HCT116 (cell line): ENCODE measurements around the gene PAMR1. TPM values are rescaled to one million over a fixed set of nuclear protein-coding genes. Genes with fewer than 3 reads are reported as not detected.

Source experiments
- ATAC-seq: fragments of 200-7000 bp; cut with Tn5 transposase; 2 replicates; pipeline ENCODE4 v1.9.1; 2020; ENCODE audit warnings: mild to moderate bottlenecking, moderate library complexity
- BruUV-seq: library from RNA; stranded (reverse); fragments of 400-500 nt; replicated peaks from 2 replicates; lab custom pipeline; 2021; lab: Mats Ljungman, UMichigan
- CTCF ChIA-PET: fragments of 300-600 bp; sonication (Branson Sonifier 250); formaldehyde crosslinking; loops from one replicate; lab custom pipeline; 2021; ENCODE audit warnings: antibody characterized with exemption; lab: Charles Lee
- POLR2A ChIA-PET: fragments of 300-600, 350-600 bp; sonication (Branson Sonifier 250); formaldehyde crosslinking; loops from one replicate; lab custom pipeline; 2021; ENCODE audit warnings: antibody characterized with exemption; lab: Charles Lee
- RAD21 ChIA-PET, 2 experiments: fragments of 300-600 bp; sonication (Branson Sonifier 250); formaldehyde crosslinking; loops; one replicate each; lab custom pipeline; 2023; ENCODE audit warnings: low total read pairs in 2 of 2; ENCODE audit not compliant: uncharacterized antibody in 2 of 2, unreplicated experiment in 2 of 2, low non-redundant PET in 1 of 2; lab: Charles Lee
- DNase-seq: peaks from one replicate; pipeline ENCODE4 v3.0.0-alpha.2; 2010; ENCODE audit warnings: low read depth, low spot score
- H2AFZ ChIP-seq: fragments of 200-600 bp; shearing (Covaris generic), sonication (generic); 2 replicates; pipeline ENCODE4 v1.6.1; 2017; ENCODE audit warnings: low read depth, mixed run types, mixed read lengths, antibody characterized with exemption, low read length; ENCODE audit not compliant: poor library complexity, severe bottlenecking
- H3K27ac ChIP-seq: 2 replicates; pipeline ENCODE4 v1.5.1; 2012; ENCODE audit warnings: low read depth, low read length
- H3K27me3 ChIP-seq: fragments of 200-600 bp; sonication (generic); 2 replicates; pipeline ENCODE4 v1.6.1; 2016; ENCODE audit warnings: mixed run types, low read length, mixed read lengths; ENCODE audit not compliant: insufficient read depth
- H3K36me3 ChIP-seq, 2 experiments: fragments of 200-500 bp in 1 of 2; fragments of 200-600 bp in 1 of 2; sonication (Bioruptor generic) in 1 of 2; sonication (generic) in 1 of 2; 2 replicates each; pipeline versions ENCODE4 v1.5.1 to v1.6.1; 2014 to 2016; ENCODE audit warnings: low read length in 2 of 2, inconsistent platforms in 1 of 2, mixed read lengths in 1 of 2, mixed run types in 1 of 2; ENCODE audit not compliant: insufficient read depth in 2 of 2, control insufficient read depth in 1 of 2
- H3K4me1 ChIP-seq, 2 experiments: fragments of 200-600 bp in 1 of 2; sonication (generic) in 1 of 2; 2 replicates each; pipeline versions ENCODE4 v1.5.1 to v1.6.1; 2012 to 2017; ENCODE audit warnings: low read length in 2 of 2, inconsistent platforms in 1 of 2, mild to moderate bottlenecking in 1 of 2, mixed read lengths in 1 of 2, mixed run types in 1 of 2, moderate library complexity in 1 of 2; ENCODE audit not compliant: insufficient read depth in 2 of 2, control insufficient read depth in 1 of 2
- H3K4me2 ChIP-seq: fragments of 200-600 bp; sonication (generic); 2 replicates; pipeline ENCODE4 v1.6.1; 2017; ENCODE audit warnings: mixed run types, low read length, mixed read lengths
- H3K4me3 ChIP-seq, 2 experiments: fragments of 200-600 bp in 1 of 2; sonication (generic) in 1 of 2; replicated peaks in 1 of 2; 2 replicates each; pipeline ENCODE4 v1.5.1; 2011 to 2016; ENCODE audit warnings: low read length in 2 of 2, control low read depth in 1 of 2, low read depth in 1 of 2, mild to moderate bottlenecking in 1 of 2, mixed read lengths in 1 of 2, mixed run types in 1 of 2
- H3K79me2 ChIP-seq: fragments of 200-600 bp; sonication (generic); 2 replicates; pipeline ENCODE4 v1.6.1; 2017; ENCODE audit warnings: mild to moderate bottlenecking, mixed run types, low read length, moderate library complexity, mixed read lengths; ENCODE audit not compliant: insufficient read depth
- H3K9ac ChIP-seq: fragments of 200-600 bp; sonication (generic); 2 replicates; pipeline ENCODE4 v1.6.1; 2016; ENCODE audit warnings: low read length, mixed read lengths
- H3K9me2 ChIP-seq: fragments of 200-600 bp; sonication (generic), shearing (Covaris generic); 2 replicates; pipeline ENCODE4 v1.6.1; 2017; ENCODE audit warnings: mixed run types, mild to moderate bottlenecking, moderate library complexity; ENCODE audit not compliant: insufficient read depth
- H3K9me3 ChIP-seq, 2 experiments: fragments of 200-500 bp in 1 of 2; fragments of 200-600 bp in 1 of 2; sonication (Bioruptor generic) in 1 of 2; sonication (generic) in 1 of 2; 2 replicates each; pipeline ENCODE4 v1.6.1; 2014 to 2017; ENCODE audit warnings: low read length in 2 of 2, mixed read lengths in 2 of 2, inconsistent platforms in 1 of 2, low read depth in 1 of 2, mild to moderate bottlenecking in 1 of 2, mixed run types in 1 of 2, moderate library complexity in 1 of 2; ENCODE audit not compliant: control insufficient read depth in 1 of 2, insufficient read depth in 1 of 2
- H4K20me1 ChIP-seq: fragments of 200-600 bp; sonication (generic), shearing (Covaris generic); 2 replicates; pipeline ENCODE4 v1.6.1; 2017; ENCODE audit warnings: mixed run types, mild to moderate bottlenecking, moderate library complexity; ENCODE audit not compliant: insufficient read depth
- CEBPB ChIP-seq: IDR thresholded peaks from 2 replicates; pipeline ENCODE4 v1.6.1; 2012; ENCODE audit warnings: low read depth
- POLR2AphosphoS5 ChIP-seq: IDR thresholded peaks from 2 replicates; pipeline ENCODE4 v1.6.1; 2011; ENCODE audit warnings: mild to moderate bottlenecking, low read depth, low read length, moderate library complexity
- RAD21 ChIP-seq: IDR thresholded peaks from 2 replicates; pipeline ENCODE4 v1.6.1; 2012; ENCODE audit warnings: low read depth, mild to moderate bottlenecking
- intact Hi-C: fragments of 100-400 bp; cut with micrococcal nuclease; formaldehyde crosslinking; loops from 2 replicates; pipeline ENCODE4 v1.10.0; 2022
- total RNA-seq: library from RNA; stranded (reverse); gene quantifications from one replicate; pipeline ENCODE4 v1.2.1, GENCODE V29; 2021; ENCODE audit not compliant: unreplicated experiment
- TF ChIP-seq, protein P1 (sequence below): IDR thresholded peaks from 2 replicates; pipeline ENCODE4 v1.6.1; 2011; ENCODE audit warnings: mild to moderate bottlenecking, low read length, moderate library complexity; ENCODE audit not compliant: insufficient replicate concordance; ENCODE audit errors: extremely low read depth
- TF ChIP-seq, protein P2 (sequence below), 3 experiments: fragments of 200-600 bp in 1 of 3; sonication (generic) in 1 of 3; IDR thresholded peaks in 2 of 3; conservative IDR thresholded peaks in 1 of 3; 2 replicates each; pipeline ENCODE4 v1.5.1; 2012 to 2017; ENCODE audit warnings: low read depth in 2 of 3, low read length in 2 of 3, antibody characterized with exemption in 1 of 3, borderline replicate concordance in 1 of 3, control low read depth in 1 of 3, mild to moderate bottlenecking in 1 of 3, mixed read lengths in 1 of 3, mixed run types in 1 of 3, moderate library complexity in 1 of 3; ENCODE audit not compliant: insufficient read depth in 1 of 3

PAMR1 gene
- total RNA-seq, 1 experiment from 2014 or later, result not detected

DNA sequence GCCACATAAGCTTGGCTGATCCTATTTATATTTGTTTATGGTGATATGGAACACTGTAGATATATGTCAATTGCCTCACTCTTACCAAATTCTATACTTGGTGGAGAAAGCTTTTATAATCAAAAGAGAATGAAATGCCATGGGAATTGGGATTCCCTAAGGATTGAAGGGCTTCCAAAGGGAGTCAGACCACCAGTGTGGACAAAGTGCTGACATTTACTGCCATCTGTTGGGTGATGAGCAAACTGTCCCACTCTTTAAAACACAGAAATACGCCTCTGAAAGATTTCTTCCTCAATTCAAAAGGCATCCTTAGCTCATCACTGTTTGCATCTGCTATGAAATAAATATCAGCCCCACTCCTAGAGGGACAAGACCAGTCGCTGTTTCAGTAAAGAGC is 113.1 kb downstream of the PAMR1 start:
- BruUV-seq, result no TSS peak
- Histone ChIP-seq H4K20me1 (no peaks in the 10 kb centered on the region), H3K36me3 (no peaks in the 10 kb centered on the region), H3K9me3 (no peaks in the 10 kb centered on the region), H3K9ac (no peak overlapping the region), H3K27ac (no peak overlapping the region), H3K4me3 (no peak overlapping the region), H3K4me2 (no peak overlapping the region), H3K27me3 (peaks cover 32% of the 10 kb centered on the region), H3K79me2 (no peaks in the 10 kb centered on the region), H3K4me1 (no peaks in the 10 kb centered on the region), H3K9me2 (no peaks in the 10 kb centered on the region), H2AFZ (no peak overlapping the region)
- TF ChIP-seq, protein P1, sequence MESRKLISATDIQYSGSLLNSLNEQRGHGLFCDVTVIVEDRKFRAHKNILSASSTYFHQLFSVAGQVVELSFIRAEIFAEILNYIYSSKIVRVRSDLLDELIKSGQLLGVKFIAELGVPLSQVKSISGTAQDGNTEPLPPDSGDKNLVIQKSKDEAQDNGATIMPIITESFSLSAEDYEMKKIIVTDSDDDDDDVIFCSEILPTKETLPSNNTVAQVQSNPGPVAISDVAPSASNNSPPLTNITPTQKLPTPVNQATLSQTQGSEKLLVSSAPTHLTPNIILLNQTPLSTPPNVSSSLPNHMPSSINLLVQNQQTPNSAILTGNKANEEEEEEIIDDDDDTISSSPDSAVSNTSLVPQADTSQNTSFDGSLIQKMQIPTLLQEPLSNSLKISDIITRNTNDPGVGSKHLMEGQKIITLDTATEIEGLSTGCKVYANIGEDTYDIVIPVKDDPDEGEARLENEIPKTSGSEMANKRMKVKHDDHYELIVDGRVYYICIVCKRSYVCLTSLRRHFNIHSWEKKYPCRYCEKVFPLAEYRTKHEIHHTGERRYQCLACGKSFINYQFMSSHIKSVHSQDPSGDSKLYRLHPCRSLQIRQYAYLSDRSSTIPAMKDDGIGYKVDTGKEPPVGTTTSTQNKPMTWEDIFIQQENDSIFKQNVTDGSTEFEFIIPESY, result no peak
- TF ChIP-seq CEBPB (no peak), POLR2AphosphoS5 (no peak), RAD21 (peak; percentile 73)
- TF ChIP-seq, protein P2, sequence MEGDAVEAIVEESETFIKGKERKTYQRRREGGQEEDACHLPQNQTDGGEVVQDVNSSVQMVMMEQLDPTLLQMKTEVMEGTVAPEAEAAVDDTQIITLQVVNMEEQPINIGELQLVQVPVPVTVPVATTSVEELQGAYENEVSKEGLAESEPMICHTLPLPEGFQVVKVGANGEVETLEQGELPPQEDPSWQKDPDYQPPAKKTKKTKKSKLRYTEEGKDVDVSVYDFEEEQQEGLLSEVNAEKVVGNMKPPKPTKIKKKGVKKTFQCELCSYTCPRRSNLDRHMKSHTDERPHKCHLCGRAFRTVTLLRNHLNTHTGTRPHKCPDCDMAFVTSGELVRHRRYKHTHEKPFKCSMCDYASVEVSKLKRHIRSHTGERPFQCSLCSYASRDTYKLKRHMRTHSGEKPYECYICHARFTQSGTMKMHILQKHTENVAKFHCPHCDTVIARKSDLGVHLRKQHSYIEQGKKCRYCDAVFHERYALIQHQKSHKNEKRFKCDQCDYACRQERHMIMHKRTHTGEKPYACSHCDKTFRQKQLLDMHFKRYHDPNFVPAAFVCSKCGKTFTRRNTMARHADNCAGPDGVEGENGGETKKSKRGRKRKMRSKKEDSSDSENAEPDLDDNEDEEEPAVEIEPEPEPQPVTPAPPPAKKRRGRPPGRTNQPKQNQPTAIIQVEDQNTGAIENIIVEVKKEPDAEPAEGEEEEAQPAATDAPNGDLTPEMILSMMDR (IDR thresholded peaks at IDR 0.05 in 2 of 3, conservative IDR thresholded peaks at IDR 0.05 in 1 of 3; ENCODE audit: borderline replicate concordance in 1 of 3, insufficient read depth in 1 of 3, low read depth in 2 of 3, low read length in 2 of 3), result peak; percentile 48 to 70 (median 61); a peak in 4 of 6 replicates
- DNase-seq, result no peak
- peak; percentile 76 for ATAC-seq
- RAD21 ChIA-PET, result interaction anchor here in 1 of 2 experiments (1.5 kb wide), 1 partner anchor 513 kb away, joined by 6 read pairs; no protein-coding TSS in a partner anchor
- CTCF ChIA-PET, result interaction anchor here (0.6 to 1.7 kb wide), 16 partner anchors 9 to 1207 kb away, joined by 3 to 11 read pairs (median 4); no protein-coding TSS in a partner anchor
- POLR2A ChIA-PET, result no interaction called here
- intact Hi-C loops, result no loop called here
